Measurements from ENCODE around the gene AP1B1.
A peak's percentile ranks its signal among the peaks of the same experiment; 100 is the strongest.
"Not testable (repeated sequence)": the region's sequence is repeated elsewhere in the genome, so short reads cannot be mapped to it uniquely, and the experiment has no call there.

AP1B1 gene

DNA sequence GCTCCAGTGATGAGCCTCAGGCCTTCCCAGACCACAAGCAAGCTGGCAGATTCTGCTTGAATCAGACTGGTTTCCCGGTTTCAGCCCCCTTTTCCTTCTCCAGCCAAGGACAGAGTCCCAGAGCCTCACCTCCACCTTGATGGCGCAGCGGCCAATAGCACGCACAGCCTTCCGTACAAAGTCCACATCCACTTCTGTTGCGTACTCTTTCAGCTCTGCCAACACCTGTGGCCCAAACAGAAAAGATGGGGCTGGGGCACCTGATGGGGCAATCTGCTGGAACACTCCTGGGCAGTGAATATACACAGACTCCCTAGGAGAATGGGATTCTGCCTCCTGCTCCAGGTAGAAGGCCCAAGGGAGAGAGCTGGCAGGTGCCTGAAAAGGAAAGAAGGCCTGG, 37.3 kb downstream of the AP1B1 start:
- H3K4me3 ChIP-seq (replicated peaks in 1 of 2; ENCODE audit: low read depth in 2 of 2, low read length in 2 of 2) = no peak overlapping the region
- no peak for DNase-seq (ENCODE audit: low read depth in 2 of 2)
- TF ChIP-seq, protein P1, sequence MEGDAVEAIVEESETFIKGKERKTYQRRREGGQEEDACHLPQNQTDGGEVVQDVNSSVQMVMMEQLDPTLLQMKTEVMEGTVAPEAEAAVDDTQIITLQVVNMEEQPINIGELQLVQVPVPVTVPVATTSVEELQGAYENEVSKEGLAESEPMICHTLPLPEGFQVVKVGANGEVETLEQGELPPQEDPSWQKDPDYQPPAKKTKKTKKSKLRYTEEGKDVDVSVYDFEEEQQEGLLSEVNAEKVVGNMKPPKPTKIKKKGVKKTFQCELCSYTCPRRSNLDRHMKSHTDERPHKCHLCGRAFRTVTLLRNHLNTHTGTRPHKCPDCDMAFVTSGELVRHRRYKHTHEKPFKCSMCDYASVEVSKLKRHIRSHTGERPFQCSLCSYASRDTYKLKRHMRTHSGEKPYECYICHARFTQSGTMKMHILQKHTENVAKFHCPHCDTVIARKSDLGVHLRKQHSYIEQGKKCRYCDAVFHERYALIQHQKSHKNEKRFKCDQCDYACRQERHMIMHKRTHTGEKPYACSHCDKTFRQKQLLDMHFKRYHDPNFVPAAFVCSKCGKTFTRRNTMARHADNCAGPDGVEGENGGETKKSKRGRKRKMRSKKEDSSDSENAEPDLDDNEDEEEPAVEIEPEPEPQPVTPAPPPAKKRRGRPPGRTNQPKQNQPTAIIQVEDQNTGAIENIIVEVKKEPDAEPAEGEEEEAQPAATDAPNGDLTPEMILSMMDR (IDR thresholded peaks at IDR 0.05; ENCODE audit: low read depth, low read length) = no peak

DNA sequence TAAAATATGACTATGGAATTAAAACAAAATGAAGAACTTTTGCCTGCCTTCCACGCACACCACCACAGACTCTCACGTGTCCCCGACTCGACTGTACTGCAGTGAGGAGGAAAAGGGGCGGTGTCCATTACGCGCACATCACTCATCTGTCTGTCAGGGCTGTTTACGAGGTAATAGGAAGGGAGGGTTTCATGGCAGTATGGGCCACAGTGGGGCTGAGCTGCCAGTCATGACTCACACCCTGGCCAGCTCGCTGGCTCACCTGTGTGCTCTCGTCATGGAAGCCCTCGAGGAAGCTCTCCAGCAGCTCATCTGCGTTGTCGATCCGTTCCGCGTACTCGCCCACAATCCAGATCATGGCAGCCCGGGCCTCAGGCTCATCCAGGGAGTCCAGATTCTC, 39.4 kb downstream of the AP1B1 start:
- TF ChIP-seq, protein P1 (IDR thresholded peaks at IDR 0.05; ENCODE audit: low read depth, low read length) = no peak
- DNase-seq (ENCODE audit: low read depth in 2 of 2) = no peak

DNA sequence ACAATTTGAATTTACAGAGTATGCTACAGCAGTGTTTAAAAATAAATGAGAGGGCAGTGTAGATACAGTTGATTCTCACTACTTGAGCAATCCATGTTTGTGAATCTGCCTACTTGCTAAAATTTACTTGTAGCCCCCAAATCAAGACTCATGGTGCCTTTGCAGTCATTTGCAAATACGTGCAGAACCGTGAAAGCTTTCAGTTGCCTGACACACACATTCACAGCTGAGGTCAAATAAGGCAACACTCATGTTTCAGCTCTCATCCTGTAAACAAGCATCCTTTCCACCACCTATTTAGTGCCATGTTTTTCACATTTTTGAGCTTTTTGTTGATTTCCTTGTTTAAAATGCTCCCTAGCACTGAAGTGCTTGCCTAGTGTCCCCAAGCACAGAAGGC, 40.3 kb downstream of the AP1B1 start:
- TF ChIP-seq, protein P1 (IDR thresholded peaks at IDR 0.05; ENCODE audit: low read depth, low read length) = no peak
- no peak overlapping the region for H3K4me3 ChIP-seq (replicated peaks in 1 of 2; ENCODE audit: low read depth in 2 of 2, low read length in 2 of 2)
- no peak for DNase-seq (ENCODE audit: low read depth in 2 of 2)

More for the DNA sequence above, 39.4 kb downstream of the AP1B1 start:
- H3K4me3 ChIP-seq (replicated peaks in 1 of 2; ENCODE audit: low read depth in 2 of 2, low read length in 2 of 2) = no peak overlapping the region

DNA sequence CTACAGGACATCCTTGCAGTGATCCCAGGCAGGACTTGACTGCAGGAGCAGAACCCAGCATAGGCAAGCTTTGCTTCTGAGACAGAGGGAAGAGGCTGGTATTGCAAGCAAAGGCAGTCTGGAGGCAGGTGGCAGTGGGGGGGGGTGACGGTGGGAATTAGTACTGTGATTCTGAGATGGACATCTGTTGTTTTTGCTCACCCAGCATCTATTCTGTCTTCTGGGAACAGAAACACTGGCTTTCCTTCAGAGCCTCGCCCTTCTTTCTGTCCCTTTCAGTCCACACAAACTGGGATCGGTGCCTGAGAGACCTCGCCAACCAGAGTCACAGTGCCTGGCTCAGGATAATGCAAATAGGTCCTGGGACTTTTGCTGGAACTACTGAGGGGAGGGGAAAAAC, 41.7 kb downstream of the AP1B1 start:
- no peak for DNase-seq (ENCODE audit: low read depth in 2 of 2)
- TF ChIP-seq, protein P1 (IDR thresholded peaks at IDR 0.05; ENCODE audit: low read depth, low read length) = no peak
- H3K4me3 ChIP-seq (replicated peaks in 1 of 2; ENCODE audit: low read depth in 2 of 2, low read length in 2 of 2) = no peak overlapping the region

DNA sequence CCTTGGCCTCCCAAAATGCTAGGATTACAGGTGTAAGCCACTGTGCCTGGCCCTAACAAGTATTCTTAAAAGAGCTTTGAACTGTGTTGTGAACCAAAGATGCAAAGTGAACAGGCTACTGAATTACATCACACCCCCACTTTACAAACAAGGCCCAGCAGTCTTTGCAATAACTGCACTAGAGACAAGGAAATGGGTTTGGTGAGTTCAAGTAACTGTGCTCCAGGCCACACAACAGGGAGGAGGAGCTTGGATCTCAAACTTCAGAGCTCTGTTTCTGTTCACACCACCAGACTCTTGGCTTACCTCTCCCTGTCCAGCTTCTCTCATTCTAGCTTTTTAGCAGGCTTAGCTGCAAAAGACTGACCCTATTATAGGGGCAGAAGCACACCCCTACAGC, 42.4 kb downstream of the AP1B1 start:
- H3K4me3 ChIP-seq (replicated peaks in 1 of 2; ENCODE audit: low read depth in 2 of 2, low read length in 2 of 2) = no peak overlapping the region
- TF ChIP-seq, protein P1 (IDR thresholded peaks at IDR 0.05; ENCODE audit: low read depth, low read length) = no peak
- peak in 1 of 2 donors; percentile 21 for DNase-seq (ENCODE audit: low read depth in 2 of 2)

DNA sequence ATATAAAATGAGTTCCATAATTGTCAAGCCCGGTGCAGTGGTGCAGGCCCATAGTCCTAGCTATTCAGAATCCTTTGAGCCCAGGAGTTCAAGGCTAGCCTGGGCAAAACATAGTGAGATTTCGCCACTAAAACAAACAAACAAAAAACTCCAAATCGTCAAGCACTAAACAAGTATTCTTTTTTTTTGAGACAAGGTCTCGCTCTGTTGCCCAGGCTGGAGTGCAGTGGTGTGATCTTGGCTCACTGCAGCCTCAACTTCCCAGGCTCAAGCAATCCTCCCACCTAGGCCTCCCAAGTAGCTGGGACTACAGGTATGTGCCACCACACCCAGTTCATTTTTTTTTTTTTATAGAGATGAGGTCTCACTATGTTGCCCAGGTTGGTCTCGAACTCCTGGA, 43.5 kb downstream of the AP1B1 start:
- not testable (repeated sequence) for DNase-seq (ENCODE audit: low read depth in 2 of 2); H3K4me3 ChIP-seq (replicated peaks in 1 of 2; ENCODE audit: low read depth in 2 of 2, low read length in 2 of 2)

DNA sequence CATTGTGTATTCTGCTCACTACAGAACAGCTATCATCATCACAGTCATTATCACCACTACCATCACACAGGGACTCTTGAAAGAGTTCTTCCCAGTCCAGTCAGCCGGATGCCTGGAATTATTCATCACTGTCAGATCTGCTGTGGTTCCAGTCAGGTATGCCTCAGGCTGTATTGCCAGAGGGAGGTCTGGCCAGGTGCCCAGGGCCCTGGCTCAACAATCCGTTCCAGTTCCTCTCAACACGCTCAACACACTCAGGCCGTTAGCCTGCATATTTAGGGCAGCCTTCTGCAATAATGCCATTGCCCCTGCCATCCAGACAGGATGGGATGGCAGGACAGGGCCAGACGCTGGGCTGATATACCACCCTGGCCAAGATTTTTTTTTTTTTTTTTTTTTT, 44.2 kb downstream of the AP1B1 start:
- peak; percentile 88 to 93 for DNase-seq (ENCODE audit: low read depth in 2 of 2)
- no peak overlapping the region for H3K4me3 ChIP-seq (replicated peaks in 1 of 2; ENCODE audit: low read depth in 2 of 2, low read length in 2 of 2)
- TF ChIP-seq, protein P1 (IDR thresholded peaks at IDR 0.05; ENCODE audit: low read depth, low read length) = no peak
